Activated gamma-delta T cell (primary cell): Measurements from ENCODE around the gene NPIPB12.
"Not testable (repeated sequence)": the region's sequence is repeated elsewhere in the genome, so short reads cannot be mapped to it uniquely, and the experiment has no call there.

Source experiments
- DNase-seq: peaks from one replicate; lab custom pipeline; 2025; lab: John Stamatoyannopoulos, UW
- total RNA-seq, 2 donors: gene quantifications; one replicate each; lab custom pipeline; 2026; lab: John Stamatoyannopoulos, UW

NPIPB12 gene
- 0.61 to 1.4 reads per million in 2 donors for total RNA-seq

- not testable (repeated sequence) for DNase-seq
These were observed at the start of gene NPIPB12 for GRCh38 chr16:29506308-29506707. Gene NPIPB12, minus strand, starts transcription at chr16:29506408.

- DNase-seq, result not testable (repeated sequence)
These were observed 15.3 kb upstream of the NPIPB12 start for GRCh38 chr16:29521520-29521919.

- not testable (repeated sequence) for DNase-seq
These were observed 23.9 kb downstream of the NPIPB12 start for GRCh38 chr16:29482276-29482675.

GRCh38 chr16:29472065-29472464 is 34.1 kb downstream of the NPIPB12 start:
- DNase-seq, result not testable (repeated sequence)

- DNase-seq, result not testable (repeated sequence)
These were observed 36.5 kb downstream of the NPIPB12 start for GRCh38 chr16:29469660-29470059.

GRCh38 chr16:29467654-29468366 is 38.4 kb downstream of the NPIPB12 start:
- DNase-seq, result not testable (repeated sequence)

GRCh38 chr16:29466904-29467303 is 39.3 kb downstream of the NPIPB12 start:
- not testable (repeated sequence) for DNase-seq

GRCh38 chr16:29465985-29466824 is 40.0 kb downstream of the NPIPB12 start:
- DNase-seq, result not testable (repeated sequence)

GRCh38 chr16:29460647-29461030 is 45.6 kb downstream of the NPIPB12 start:
- not testable (repeated sequence) for DNase-seq

GRCh38 chr16:29459706-29460646 is 46.2 kb downstream of the NPIPB12 start, which contains the start of gene SULT1A4:
Gene SULT1A4, plus strand, starts transcription at chr16:29459913. Its CDS starts 1,473 bp downstream, at chr16:29461386.
- DNase-seq, result not testable (repeated sequence)

GRCh38 chr16:29457660-29458059 is 48.5 kb downstream of the NPIPB12 start:
- not testable (repeated sequence) for DNase-seq

GRCh38 chr16:29454828-29455227 is 51.4 kb downstream of the NPIPB12 start:
- not testable (repeated sequence) for DNase-seq

GRCh38 chr16:29454269-29454668 is 51.9 kb downstream of the NPIPB12 start, which contains the start of the genes BOLA2 and SLX1B:
Gene BOLA2, minus strand, starts transcription at chr16:29454351. Its CDS starts 98 bp downstream, at chr16:29454253.
Gene SLX1B, plus strand, starts transcription at chr16:29454533.
- DNase-seq, result not testable (repeated sequence)

GRCh38 chr16:29453754-29454153 is 52.5 kb downstream of the NPIPB12 start:
- DNase-seq, result not testable (repeated sequence)
